ENCODE measurements around the gene IFIT3. TPM values are rescaled to one million over a fixed set of nuclear protein-coding genes. Genes with fewer than 3 reads are reported as not detected.

Gene IFIT3
- total and polyA plus RNA-seq, 9 of the 15 experiments (the other 6 are each of a cell fraction or from before 2014, with no cell fraction given), result 0.23 to 2.2 (median 0.77) TPM

- DNase-seq (ENCODE audit: extremely low read depth in 1 of 4, low spot score in 3 of 4) (peak in 2 of 4 experiments; percentile 13 to 24), ATAC-seq (peak; percentile 31; the same call in 1 of the 3 replicates), FAIRE-seq (peak; percentile 46)
- in situ Hi-C loops (cut with MboI), result no loop called here
- no peaks in the 10 kb centered on the region for H4K20me1 ChIP-seq (replicated peaks; ENCODE audit: control insufficient read depth, insufficient read depth, low read length)
- no TSS peak for BruUV-seq (replicated peaks)
- peaks cover 0 to 8% of the 10 kb centered on the region in 2 experiments; a peak in 3 of 5 replicates for H3K4me1 ChIP-seq (replicated peaks in 1 of 2; ENCODE audit: control insufficient read depth in 2 of 2, insufficient read depth in 2 of 2, low read length in 2 of 2)
- WGBS (ENCODE audit: insufficient coverage, low coverage, missing lambda C conversion rate), result 20% methylated on average over 5 of the region's 5 CpGs
- H3K27ac ChIP-seq (ENCODE audit: extremely low read depth, low read depth, low read length), result peak overlapping the region; percentile 44; the same call in 1 of the 3 replicates
- ChIA-PET CTCF (ENCODE audit: low intra/inter-chr PET ratio) (no interaction called here), POLR2A (interaction anchor here (1.1 kb wide), 1 partner anchor 9 kb away, joined by 4 read pairs; no protein-coding TSS in a partner anchor)
- peak overlapping the region; percentile 80 for H2AFZ ChIP-seq (ENCODE audit: low read depth, low read length)
- H3K9me3 ChIP-seq (replicated peaks; ENCODE audit: control insufficient read depth, insufficient read depth, low read depth, low read length), result no peaks in the 10 kb centered on the region
- no peaks in the 10 kb centered on the region for H3K79me2 ChIP-seq (ENCODE audit: control insufficient read depth, insufficient read depth, low read length)
- no peak overlapping the region for H3K4me3 ChIP-seq
- no peaks in the 10 kb centered on the region for H3K27me3 ChIP-seq (ENCODE audit: control insufficient read depth in 2 of 2, insufficient read depth in 2 of 2, low read length in 2 of 2)
- H3K4me2 ChIP-seq (ENCODE audit: insufficient read depth, low read length), result peak overlapping the region; percentile 33
- intact Hi-C loops (cut with micrococcal nuclease), result no loop called here
- H3K36me3 ChIP-seq (ENCODE audit: control insufficient read depth, insufficient read depth, low read length), result no peaks in the 10 kb centered on the region
- H3K9me1 ChIP-seq (ENCODE audit: control insufficient read depth, insufficient read depth, low read length), result no peaks in the 10 kb centered on the region
- peak overlapping the region in 1 of 2 experiments; percentile 38; a peak in 1 of 4 replicates for H3K9ac ChIP-seq (ENCODE audit: insufficient read depth in 1 of 2, low read depth in 2 of 2, low read length in 2 of 2)
- TF ChIP-seq, protein P1, sequence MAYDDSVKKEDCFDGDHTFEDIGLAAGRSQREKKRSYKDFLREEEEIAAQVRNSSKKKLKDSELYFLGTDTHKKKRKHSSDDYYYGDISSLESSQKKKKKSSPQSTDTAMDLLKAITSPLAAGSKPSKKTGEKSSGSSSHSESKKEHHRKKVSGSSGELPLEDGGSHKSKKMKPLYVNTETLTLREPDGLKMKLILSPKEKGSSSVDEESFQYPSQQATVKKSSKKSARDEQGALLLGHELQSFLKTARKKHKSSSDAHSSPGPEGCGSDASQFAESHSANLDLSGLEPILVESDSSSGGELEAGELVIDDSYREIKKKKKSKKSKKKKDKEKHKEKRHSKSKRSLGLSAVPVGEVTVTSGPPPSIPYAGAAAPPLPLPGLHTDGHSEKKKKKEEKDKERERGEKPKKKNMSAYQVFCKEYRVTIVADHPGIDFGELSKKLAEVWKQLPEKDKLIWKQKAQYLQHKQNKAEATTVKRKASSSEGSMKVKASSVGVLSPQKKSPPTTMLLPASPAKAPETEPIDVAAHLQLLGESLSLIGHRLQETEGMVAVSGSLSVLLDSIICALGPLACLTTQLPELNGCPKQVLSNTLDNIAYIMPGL (CRISPR knock-in tag; IDR thresholded peaks at IDR 0.05), result no peak
- peak; percentile 71 for TF ChIP-seq NR2C1 (IDR thresholded peaks at IDR 0.05)
- peak; percentile 72 for TF ChIP-seq NR2C1 (tag; IDR thresholded peaks at IDR 0.05)
- no peak for TF ChIP-seq BHLHE40 (IDR thresholded peaks at IDR 0.05; ENCODE audit: low read length)
- no peak for TF ChIP-seq ZNF57 (CRISPR knock-in tag; IDR thresholded peaks at IDR 0.05)
- no peak for TF ChIP-seq NR3C1 (CRISPR knock-in tag; IDR thresholded peaks at IDR 0.05)
- TF ChIP-seq GATAD2B (IDR thresholded peaks at IDR 0.05; ENCODE audit: borderline replicate concordance), result no peak
- peak; percentile 28; the same call in 1 of the 2 replicates for TF ChIP-seq CXXC5 (CRISPR knock-in tag; IDR thresholded peaks at IDR 0.05)
- TF ChIP-seq, protein P2, sequence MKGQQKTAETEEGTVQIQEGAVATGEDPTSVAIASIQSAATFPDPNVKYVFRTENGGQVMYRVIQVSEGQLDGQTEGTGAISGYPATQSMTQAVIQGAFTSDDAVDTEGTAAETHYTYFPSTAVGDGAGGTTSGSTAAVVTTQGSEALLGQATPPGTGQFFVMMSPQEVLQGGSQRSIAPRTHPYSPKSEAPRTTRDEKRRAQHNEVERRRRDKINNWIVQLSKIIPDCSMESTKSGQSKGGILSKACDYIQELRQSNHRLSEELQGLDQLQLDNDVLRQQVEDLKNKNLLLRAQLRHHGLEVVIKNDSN (CRISPR knock-in tag; IDR thresholded peaks at IDR 0.05), result no peak
- TF ChIP-seq MTA2 (IDR thresholded peaks at IDR 0.05; ENCODE audit: low read depth), result no peak
- no peak for TF ChIP-seq ZNF23 (CRISPR knock-in tag; IDR thresholded peaks at IDR 0.05)
- peak; percentile 46; the same call in 1 of the 2 replicates for TF ChIP-seq HMBOX1 (IDR thresholded peaks at IDR 0.05)
- TF ChIP-seq ZNF75A (CRISPR knock-in tag; IDR thresholded peaks at IDR 0.05), result no peak
- TF ChIP-seq NR2C2 (CRISPR knock-in tag; IDR thresholded peaks at IDR 0.05), result no peak
- TF ChIP-seq NR2C2 (tag; IDR thresholded peaks at IDR 0.05), result peak; percentile 82
- no peak for TF ChIP-seq BRF2 (IDR thresholded peaks at IDR 0.05; ENCODE audit: borderline replicate concordance, insufficient read depth, insufficient read length)
- no peak for TF ChIP-seq RCOR1 (IDR thresholded peaks at IDR 0.05; ENCODE audit: borderline replicate concordance in 1 of 2, low read depth in 2 of 2, low read length in 2 of 2)
- no peak for TF ChIP-seq ZNF41 (CRISPR knock-in tag; conservative IDR thresholded peaks at IDR 0.05)
These were observed 4.4 kb downstream of the IFIT3 start for GRCh38 chr10:89332123-89332633.

All from K562 (cell line).